ENCODE measurements around the gene TRAPPC6A.

- no peak for TF ChIP-seq POLR2A (IDR thresholded peaks at IDR 0.05; ENCODE audit: low read depth, low read length)
- no peak for TF ChIP-seq POLR2AphosphoS5 (IDR thresholded peaks at IDR 0.05; ENCODE audit: low read depth, low read length)
- no peak for TF ChIP-seq TAF1 (IDR thresholded peaks at IDR 0.05; ENCODE audit: borderline replicate concordance, low read depth, low read length)
Measured at GRCh38 chr19:45141203-45141900, 36.7 kb downstream of the TRAPPC6A start.

Measured in GM12892 (cell line).